Transverse colon (tissue), 4 donors: ENCODE results near the gene TXLNB.

Experiments used
- CTCF ChIP-seq, 5 experiments: fragments of 200-600 bp in 3 of 5; fragments of 450-650 bp in 2 of 5; sonication (generic) in 3 of 5; IDR thresholded peaks; 1 replicate in 2 of 5; 2 replicates in 3 of 5; pipeline ENCODE4 v1.5.1; 2016 to 2017; ENCODE audit warnings: antibody characterized with exemption in 5 of 5, inconsistent platforms in 3 of 5, mild to moderate bottlenecking in 2 of 5, moderate library complexity in 1 of 5
- EP300 ChIP-seq: sonication (generic); formaldehyde crosslinking; IDR thresholded peaks from one replicate; pipeline ENCODE4 v1.6.1; 2017; ENCODE audit warnings: antibody characterized with exemption, low read depth
- POLR2A ChIP-seq: fragments of 450-650 bp; IDR thresholded peaks from one replicate; pipeline ENCODE4 v1.6.1; 2016; ENCODE audit warnings: antibody characterized with exemption, mild to moderate bottlenecking, moderate library complexity
- POLR2AphosphoS5 ChIP-seq, 3 donors: sonication (generic); formaldehyde crosslinking; IDR thresholded peaks; one replicate each; pipeline ENCODE4 v1.6.1; 2016; ENCODE audit warnings: antibody characterized with exemption in 3 of 3

- no peak for TF ChIP-seq CTCF (IDR thresholded peaks at IDR 0.05)
- TF ChIP-seq POLR2A = no peak
- no peak for TF ChIP-seq POLR2AphosphoS5 (IDR thresholded peaks at IDR 0.05)
- TF ChIP-seq EP300 = no peak
Measured at GRCh38 chr6:139296927-139297326, 5.1 kb upstream of the TXLNB start.
